Measurements from ENCODE around the gene CHST8.

CHST8 gene

DNA sequence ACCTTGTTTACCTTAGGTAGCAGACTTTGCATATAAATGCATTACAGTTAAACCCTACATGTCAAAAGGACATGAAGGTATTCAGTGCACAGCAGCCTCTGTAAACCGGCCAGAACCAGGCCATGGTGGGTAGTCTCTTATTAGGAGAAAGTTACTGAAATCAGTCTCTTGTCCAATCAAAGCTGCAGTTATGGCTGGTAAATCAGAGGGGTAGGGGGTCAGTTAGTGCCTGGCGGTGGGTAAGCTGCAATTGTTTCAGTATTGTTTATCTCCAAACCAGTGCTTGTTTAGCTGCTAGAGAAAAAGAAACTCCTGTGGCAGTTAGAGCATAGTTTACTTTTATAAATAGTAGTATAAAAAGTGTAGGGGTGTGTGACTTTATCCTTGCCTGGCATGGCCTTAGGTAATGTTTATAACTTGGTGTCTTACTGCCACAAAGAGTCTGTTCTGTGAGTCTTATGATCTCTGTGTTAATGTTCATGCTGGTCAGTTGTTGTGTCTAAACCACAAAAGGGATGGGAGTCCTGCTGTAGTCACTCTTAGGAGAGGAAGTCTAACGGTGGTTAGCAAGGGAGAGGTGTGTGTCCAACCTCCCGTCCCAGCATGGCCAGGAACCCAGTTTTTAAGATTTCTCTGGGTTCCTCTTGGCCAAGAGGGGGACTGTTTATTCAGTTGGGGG lies 28.0 kb downstream of the CHST8 start:
- TF ChIP-seq, protein P1, sequence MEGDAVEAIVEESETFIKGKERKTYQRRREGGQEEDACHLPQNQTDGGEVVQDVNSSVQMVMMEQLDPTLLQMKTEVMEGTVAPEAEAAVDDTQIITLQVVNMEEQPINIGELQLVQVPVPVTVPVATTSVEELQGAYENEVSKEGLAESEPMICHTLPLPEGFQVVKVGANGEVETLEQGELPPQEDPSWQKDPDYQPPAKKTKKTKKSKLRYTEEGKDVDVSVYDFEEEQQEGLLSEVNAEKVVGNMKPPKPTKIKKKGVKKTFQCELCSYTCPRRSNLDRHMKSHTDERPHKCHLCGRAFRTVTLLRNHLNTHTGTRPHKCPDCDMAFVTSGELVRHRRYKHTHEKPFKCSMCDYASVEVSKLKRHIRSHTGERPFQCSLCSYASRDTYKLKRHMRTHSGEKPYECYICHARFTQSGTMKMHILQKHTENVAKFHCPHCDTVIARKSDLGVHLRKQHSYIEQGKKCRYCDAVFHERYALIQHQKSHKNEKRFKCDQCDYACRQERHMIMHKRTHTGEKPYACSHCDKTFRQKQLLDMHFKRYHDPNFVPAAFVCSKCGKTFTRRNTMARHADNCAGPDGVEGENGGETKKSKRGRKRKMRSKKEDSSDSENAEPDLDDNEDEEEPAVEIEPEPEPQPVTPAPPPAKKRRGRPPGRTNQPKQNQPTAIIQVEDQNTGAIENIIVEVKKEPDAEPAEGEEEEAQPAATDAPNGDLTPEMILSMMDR (IDR thresholded peaks at IDR 0.05; ENCODE audit: borderline replicate concordance, control extremely low read depth, extremely low read depth, insufficient read depth, missing control alignments), result no peak
- no peak for DNase-seq (ENCODE audit: low spot score)

DNA sequence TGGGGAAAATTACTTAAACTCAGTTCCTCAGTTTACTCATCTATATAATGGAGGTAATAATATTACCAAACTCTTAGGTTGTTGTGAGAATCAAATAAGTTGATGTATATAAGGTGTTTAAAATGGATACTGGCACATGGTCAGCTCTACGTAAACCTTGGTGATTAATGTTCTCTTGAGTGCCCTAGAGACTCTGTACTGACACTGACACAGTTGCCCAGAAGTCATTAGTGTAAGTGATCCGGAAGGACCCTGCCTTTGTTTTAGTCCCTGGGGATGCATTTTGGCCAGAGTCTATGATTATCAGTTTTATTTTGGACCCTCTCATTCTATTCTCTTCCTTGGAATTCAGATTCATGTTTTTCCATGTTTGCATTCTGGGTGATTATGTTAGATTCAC lies 31.9 kb downstream of the CHST8 start:
- no peak for DNase-seq (ENCODE audit: low spot score)
- in situ Hi-C loops (cut with MboI; ENCODE audit: low sequenced_read_pairs, unreplicated experiment), result no loop called here
- TF ChIP-seq, protein P1 (IDR thresholded peaks at IDR 0.05; ENCODE audit: borderline replicate concordance, control extremely low read depth, extremely low read depth, insufficient read depth, missing control alignments), result no peak

More for the DNA sequence above, 28.0 kb downstream of the CHST8 start:
- in situ Hi-C loops (cut with MboI; ENCODE audit: low sequenced_read_pairs, unreplicated experiment), result no loop called here

DNA sequence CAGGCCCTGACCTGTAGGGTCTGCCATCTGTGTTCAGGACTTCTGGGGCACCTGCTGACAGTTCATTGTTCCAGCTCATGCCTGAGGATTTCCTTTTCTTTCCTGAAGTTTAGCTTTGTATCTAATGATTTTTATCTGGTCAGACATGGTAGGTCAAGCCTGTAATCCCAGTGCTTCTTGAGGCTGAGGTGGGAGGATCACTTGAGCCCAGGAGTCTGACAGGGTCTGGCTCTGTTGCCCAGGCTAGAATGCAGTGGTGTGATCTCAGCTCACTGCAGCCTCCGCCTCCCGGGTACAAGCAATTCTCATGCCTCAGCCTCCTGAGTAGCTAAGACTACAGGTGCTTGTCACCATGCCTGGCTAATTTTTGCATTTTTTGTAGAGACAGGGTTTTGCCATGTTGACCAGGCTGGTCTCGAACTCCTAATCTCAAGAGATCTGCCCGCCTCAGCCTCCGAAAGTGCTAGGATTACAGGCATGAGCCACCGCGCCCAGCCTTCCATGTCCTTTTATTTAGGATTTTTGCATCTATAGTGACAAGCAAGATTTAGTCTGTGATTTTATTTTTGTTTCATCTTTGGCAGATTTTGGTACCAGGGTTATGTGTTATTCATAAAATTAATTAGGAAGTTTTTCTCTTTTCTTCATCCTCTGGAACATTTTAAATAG lies 33.2 kb downstream of the CHST8 start:
- DNase-seq (ENCODE audit: low spot score), result no peak
- TF ChIP-seq, protein P1 (IDR thresholded peaks at IDR 0.05; ENCODE audit: borderline replicate concordance, control extremely low read depth, extremely low read depth, insufficient read depth, missing control alignments), result no peak
- in situ Hi-C loops (cut with MboI; ENCODE audit: low sequenced_read_pairs, unreplicated experiment), result no loop called here

DNA sequence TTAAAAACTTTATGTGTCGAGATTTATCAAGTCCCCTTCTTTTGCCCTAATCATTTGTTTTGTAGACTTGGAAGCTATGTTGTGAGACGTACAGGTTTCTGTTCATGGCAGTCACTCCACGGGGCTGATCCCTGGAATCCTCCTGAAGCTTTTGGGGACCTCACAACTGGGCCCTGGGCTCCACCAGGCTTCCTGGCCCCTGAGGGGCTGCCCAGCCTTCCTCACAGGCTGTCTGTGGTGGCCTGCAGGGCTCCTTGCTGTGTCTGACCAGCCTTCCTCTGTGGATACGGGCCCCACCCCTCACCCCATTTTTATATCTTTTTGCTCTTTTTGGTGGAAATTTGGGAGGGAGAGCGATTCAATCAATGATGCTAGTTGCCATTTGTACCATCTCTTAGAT lies 38.1 kb downstream of the CHST8 start:
- in situ Hi-C loops (cut with MboI; ENCODE audit: low sequenced_read_pairs, unreplicated experiment), result no loop called here
- DNase-seq (ENCODE audit: low spot score), result no peak
- TF ChIP-seq, protein P1 (IDR thresholded peaks at IDR 0.05; ENCODE audit: borderline replicate concordance, control extremely low read depth, extremely low read depth, insufficient read depth, missing control alignments), result no peak

DNA sequence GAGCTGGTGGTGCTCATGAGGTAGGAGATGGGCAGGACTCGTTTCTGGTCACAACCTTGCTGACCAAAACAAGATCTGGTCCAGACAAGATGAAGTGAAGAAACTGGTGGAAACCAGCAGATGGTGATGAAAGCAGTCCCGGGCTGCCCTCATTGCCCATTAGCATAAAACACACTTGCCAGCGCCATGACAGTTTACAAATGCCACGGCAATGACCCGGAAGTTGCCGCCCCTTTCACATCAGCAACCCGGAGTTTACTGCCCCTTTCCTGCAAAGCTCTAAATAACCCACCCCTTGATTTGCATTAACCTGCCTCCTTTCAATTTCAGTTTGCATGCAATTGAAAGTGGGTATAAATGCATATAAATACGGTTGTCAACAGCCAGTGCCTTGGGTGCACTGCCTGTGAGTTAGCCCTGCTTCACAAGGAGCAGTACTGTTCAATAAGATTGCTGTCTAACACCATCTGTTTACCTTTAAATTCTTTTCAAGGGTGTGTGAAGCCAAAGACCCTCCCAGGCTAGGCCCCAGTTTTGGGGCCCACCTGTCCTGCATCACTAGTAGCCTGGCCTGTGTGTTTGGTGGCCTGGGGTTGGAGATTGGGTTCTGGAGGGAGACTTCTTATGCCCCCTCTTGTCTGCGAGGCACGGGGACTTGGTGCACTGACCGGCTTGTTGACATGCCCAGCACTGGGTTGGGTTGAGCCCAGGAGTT lies 38.8 kb downstream of the CHST8 start:
- DNase-seq (ENCODE audit: low spot score), result no peak
- TF ChIP-seq, protein P1 (IDR thresholded peaks at IDR 0.05; ENCODE audit: borderline replicate concordance, control extremely low read depth, extremely low read depth, insufficient read depth, missing control alignments), result no peak
- in situ Hi-C loops (cut with MboI; ENCODE audit: low sequenced_read_pairs, unreplicated experiment), result no loop called here

DNA sequence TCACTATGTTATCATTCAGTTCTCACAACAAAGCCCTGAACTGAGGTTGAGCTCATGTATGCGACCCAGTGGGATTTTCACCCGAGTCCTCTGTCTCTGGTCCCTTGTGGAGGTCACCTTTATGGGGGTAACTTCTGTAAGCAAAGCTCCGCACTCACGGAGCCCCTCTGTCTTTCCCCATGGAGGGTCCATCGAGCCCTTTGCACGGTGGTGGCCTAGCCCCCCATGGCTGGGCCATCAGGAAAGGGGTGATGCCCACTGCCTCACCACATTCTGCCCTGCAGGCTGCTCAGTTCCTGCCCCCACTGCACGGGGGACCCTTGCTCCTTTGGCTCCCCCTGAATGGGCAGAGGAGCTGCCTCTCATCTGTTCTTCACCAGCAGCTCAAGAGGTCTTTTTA lies 39.6 kb downstream of the CHST8 start:
- in situ Hi-C loops (cut with MboI; ENCODE audit: low sequenced_read_pairs, unreplicated experiment), result no loop called here
- no peak for DNase-seq (ENCODE audit: low spot score)
- TF ChIP-seq, protein P1 (IDR thresholded peaks at IDR 0.05; ENCODE audit: borderline replicate concordance, control extremely low read depth, extremely low read depth, insufficient read depth, missing control alignments), result no peak

All from GM13976 (cell line).